SK-N-SH treated with all-trans-retinoic acid at 6 μM for 48 hours (cell line): ENCODE measurements around the gene ALK.

Source experiments
- ATAC-seq: fragments of 200-7000 bp; cut with Tn5 transposase; 3 replicates; pipeline ENCODE4 v1.9.1; 2020; ENCODE audit warnings: mild to moderate bottlenecking, moderate library complexity
- ARNTL ChIP-seq: fragments of 450-650 bp; formaldehyde crosslinking; IDR thresholded peaks from 2 replicates; pipeline ENCODE4 v1.5.0; 2020; ENCODE audit warnings: low read depth, mild to moderate bottlenecking, moderate library complexity, borderline replicate concordance
- BACH2 ChIP-seq: fragments of 250-450 bp; sonication (Bioruptor Pico); IDR thresholded peaks from 2 replicates; pipeline ENCODE4 v1.9.0; 2021; ENCODE audit warnings: mild to moderate bottlenecking, borderline replicate concordance
- CREB5 ChIP-seq: fragments of 250-450 bp; sonication (Bioruptor Pico); IDR thresholded peaks from 2 replicates; pipeline ENCODE4 v1.5.1; 2020; ENCODE audit warnings: low read depth, mild to moderate bottlenecking, moderate library complexity
- CSDC2 ChIP-seq: fragments of 250-450 bp; sonication (Bioruptor Pico); IDR thresholded peaks from 2 replicates; pipeline ENCODE4 v1.5.0; 2020; ENCODE audit warnings: mild to moderate bottlenecking, moderate library complexity
- ESRRG ChIP-seq: fragments of 250-450 bp; sonication (Bioruptor Pico); IDR thresholded peaks from 2 replicates; pipeline ENCODE4 v1.6.1; 2021; ENCODE audit warnings: mild to moderate bottlenecking
- GLIS3 ChIP-seq: fragments of 250-450 bp; sonication (Bioruptor Pico); IDR thresholded peaks from 2 replicates; pipeline ENCODE4 v1.5.0; 2020; ENCODE audit warnings: mild to moderate bottlenecking, moderate library complexity
- ISL1 ChIP-seq: fragments of 250-450 bp; sonication (Bioruptor Pico); IDR thresholded peaks from 2 replicates; pipeline ENCODE4 v2.1.2; 2022; ENCODE audit warnings: mild to moderate bottlenecking, moderate library complexity
- OSR1 ChIP-seq: fragments of 250-450 bp; sonication (Bioruptor Pico); IDR thresholded peaks from 2 replicates; pipeline ENCODE4 v1.8.0; 2022; ENCODE audit warnings: moderate library complexity, mild to moderate bottlenecking, inconsistent platforms
- PATZ1 ChIP-seq: fragments of 250-450 bp; sonication (Bioruptor Pico); IDR thresholded peaks from 2 replicates; pipeline ENCODE4 v1.8.0; 2020; ENCODE audit warnings: mild to moderate bottlenecking, moderate library complexity, borderline replicate concordance
- POU6F1 ChIP-seq: fragments of 250-450 bp; sonication (Bioruptor Pico); IDR thresholded peaks from 2 replicates; pipeline ENCODE4 v1.8.0; 2021; ENCODE audit warnings: low read depth, mild to moderate bottlenecking, moderate library complexity, borderline replicate concordance
- PPARA ChIP-seq: fragments of 250-450 bp; sonication (Bioruptor Pico); IDR thresholded peaks from 2 replicates; pipeline ENCODE4 v1.5.0; 2020; ENCODE audit warnings: mild to moderate bottlenecking, borderline replicate concordance
- RARB ChIP-seq: fragments of 250-450 bp; sonication (Bioruptor Pico); IDR thresholded peaks from 2 replicates; pipeline ENCODE4 v1.8.0; 2021; ENCODE audit warnings: mild to moderate bottlenecking, moderate library complexity
- SNAI2 ChIP-seq: fragments of 250-450 bp; sonication (Bioruptor Pico); IDR thresholded peaks from 2 replicates; pipeline ENCODE4 v1.5.0; 2020; ENCODE audit warnings: mild to moderate bottlenecking, moderate library complexity
- TCF4 ChIP-seq: fragments of 250-450 bp; sonication (Bioruptor Pico); IDR thresholded peaks from 2 replicates; pipeline ENCODE4 v1.8.0; 2021; ENCODE audit warnings: mild to moderate bottlenecking, moderate library complexity, borderline replicate concordance
- TOX ChIP-seq: fragments of 250-450 bp; sonication (Bioruptor Pico); IDR thresholded peaks from 2 replicates; pipeline ENCODE4 v1.8.0; 2021; ENCODE audit warnings: mild to moderate bottlenecking, moderate library complexity, borderline replicate concordance
- TSHZ2 ChIP-seq: fragments of 250-450 bp; sonication (Bioruptor Pico); IDR thresholded peaks from 2 replicates; pipeline ENCODE4 v1.5.0; 2020; ENCODE audit warnings: mild to moderate bottlenecking, moderate library complexity
- ZC3H10 ChIP-seq: fragments of 250-450 bp; sonication (Bioruptor Pico); IDR thresholded peaks from 2 replicates; pipeline ENCODE4 v1.5.1; 2021; ENCODE audit warnings: mild to moderate bottlenecking, moderate library complexity
- ZFP3 ChIP-seq: fragments of 250-450 bp; sonication (Bioruptor Pico); IDR thresholded peaks from 2 replicates; pipeline ENCODE4 v1.5.0; 2020; ENCODE audit warnings: mild to moderate bottlenecking, moderate library complexity
- ZFP30 ChIP-seq: fragments of 450-650 bp; formaldehyde crosslinking; IDR thresholded peaks from 2 replicates; pipeline ENCODE4 v1.5.0; 2022; ENCODE audit warnings: mild to moderate bottlenecking, moderate library complexity
- ZNF70 ChIP-seq: fragments of 450-650 bp; formaldehyde crosslinking; IDR thresholded peaks from 2 replicates; pipeline ENCODE4 v1.5.0; 2020; ENCODE audit warnings: mild to moderate bottlenecking, moderate library complexity
- ZNF8 ChIP-seq: fragments of 450-650 bp; formaldehyde crosslinking; IDR thresholded peaks from 2 replicates; pipeline ENCODE4 v1.5.0; 2020; ENCODE audit warnings: mild to moderate bottlenecking, moderate library complexity

Gene ALK

GRCh38 chr2:29343830-29344229, 577.6 kb downstream of the ALK start:
- ATAC-seq, result no peak
- TF ChIP-seq PATZ1 (CRISPR knock-in tag), result no peak
- TF ChIP-seq ZFP3, result no peak
- TF ChIP-seq PPARA (CRISPR knock-in tag), result no peak
- TF ChIP-seq TOX (CRISPR knock-in tag), result no peak
- no peak for TF ChIP-seq ZNF70
- TF ChIP-seq CSDC2, result no peak
- TF ChIP-seq ZFP30 (CRISPR knock-in tag), result no peak
- no peak for TF ChIP-seq ESRRG
- TF ChIP-seq ZNF8 (CRISPR knock-in tag), result no peak
- TF ChIP-seq TCF4 (CRISPR knock-in tag), result no peak
- no peak for TF ChIP-seq ARNTL (CRISPR knock-in tag)
- no peak for TF ChIP-seq ISL1
- no peak for TF ChIP-seq TSHZ2 (CRISPR knock-in tag)
- TF ChIP-seq POU6F1 (CRISPR knock-in tag), result no peak
- TF ChIP-seq, all 23 proteins: peak for 0

GRCh38 chr2:29336341-29337241, 584.8 kb downstream of the ALK start:
- ATAC-seq, result no peak
- TF ChIP-seq SNAI2 (CRISPR knock-in tag) (no peak), ZNF70 (no peak), OSR1 (CRISPR knock-in tag) (no peak), ZNF8 (CRISPR knock-in tag) (no peak), ZC3H10 (no peak), CSDC2 (no peak), ZFP3 (no peak)

- no peak for TF ChIP-seq ZNF70
- TF ChIP-seq, all 23 proteins: peak for 0
- no peak for ATAC-seq
These were observed 586.0 kb downstream of the ALK start for GRCh38 chr2:29335396-29335795.

GRCh38 chr2:29334706-29335105, 586.7 kb downstream of the ALK start:
- no peak for TF ChIP-seq BACH2 (CRISPR knock-in tag)
- TF ChIP-seq RARB, result no peak
- no peak for TF ChIP-seq SNAI2 (CRISPR knock-in tag)
- no peak for TF ChIP-seq GLIS3
- TF ChIP-seq PPARA (CRISPR knock-in tag), result no peak
- no peak for TF ChIP-seq ESRRG
- TF ChIP-seq ZNF70, result no peak
- TF ChIP-seq CREB5 (CRISPR knock-in tag), result no peak
- ATAC-seq, result no peak
